IMR-90 (cell line): ENCODE data around the gene RANBP3. TPM values are rescaled to one million over a fixed set of nuclear protein-coding genes. Genes with fewer than 3 reads are reported as not detected.

Experiments used
- ATAC-seq: fragments of 200-7000 bp; cut with Tn5 transposase; 2 replicates; pipeline ENCODE4 v1.9.1; 2020; ENCODE audit warnings: low read depth, mild to moderate bottlenecking, moderate library complexity
- BruUV-seq: library from RNA; stranded (reverse); fragments of 400-500 nt; replicated peaks from 2 replicates; lab custom pipeline; 2021; lab: Mats Ljungman, UMichigan
- CTCF ChIA-PET: fragments of 300-600 bp; formaldehyde crosslinking; extraction: SDS; loops from one replicate; lab custom pipeline; 2021; ENCODE audit warnings: antibody characterized with exemption; lab: Yijun Ruan, JAX
- POLR2A ChIA-PET: fragments of 300-600 bp; sonication (Branson Sonifier 250); formaldehyde crosslinking; loops from one replicate; lab custom pipeline; 2022; ENCODE audit warnings: antibody characterized with exemption; ENCODE audit not compliant: unreplicated experiment; lab: Charles Lee
- DNase-seq: peaks from one replicate; pipeline ENCODE4 v3.0.0; 2013
- H2AFZ ChIP-seq: replicated peaks from 2 replicates; pipeline ENCODE3; 2013; ENCODE audit warnings: low read length, mild to moderate bottlenecking; ENCODE audit not compliant: poor library complexity
- H2AK5ac ChIP-seq: 2 replicates; pipeline ENCODE4 v1.6.1; 2013; ENCODE audit warnings: low read depth, low read length, inconsistent platforms
- H2AK9ac ChIP-seq: replicated peaks from 2 replicates; pipeline ENCODE3; 2013; ENCODE audit warnings: mild to moderate bottlenecking, low read depth, low read length, moderate library complexity; ENCODE audit not compliant: poor library complexity
- H2BK120ac ChIP-seq: 2 replicates; pipeline ENCODE4 v1.6.1; 2013; ENCODE audit warnings: low read depth, low read length, inconsistent platforms
- H2BK15ac ChIP-seq: 3 replicates; pipeline ENCODE4 v1.6.1; 2013; ENCODE audit warnings: low read depth, low read length, inconsistent platforms
- H2BK20ac ChIP-seq: 2 replicates; pipeline ENCODE4 v1.6.1; 2013; ENCODE audit warnings: low read depth, mild to moderate bottlenecking, inconsistent platforms, low read length, moderate library complexity
- H2BK5ac ChIP-seq: 2 replicates; pipeline ENCODE4 v1.6.1; 2013; ENCODE audit warnings: mild to moderate bottlenecking, low read depth, low read length, inconsistent platforms; ENCODE audit not compliant: poor library complexity, severe bottlenecking
- H3K14ac ChIP-seq: replicated peaks from 2 replicates; pipeline ENCODE4 v1.6.1; 2013; ENCODE audit warnings: low read depth, low read length, inconsistent platforms
- H3K18ac ChIP-seq: 2 replicates; pipeline ENCODE4 v1.6.1; 2013; ENCODE audit warnings: low read depth, low read length, control low read depth
- H3K23ac ChIP-seq: 2 replicates; pipeline ENCODE4 v1.6.1; 2013; ENCODE audit warnings: low read depth, low read length, inconsistent platforms
- H3K27ac ChIP-seq: 2 replicates; pipeline ENCODE4 v1.5.1; 2013; ENCODE audit warnings: mild to moderate bottlenecking, control low read depth, low read length; ENCODE audit not compliant: insufficient read depth
- H3K27me3 ChIP-seq: 2 replicates; pipeline ENCODE4 v1.6.1; 2013; ENCODE audit warnings: low read length; ENCODE audit not compliant: control insufficient read depth, insufficient read depth
- H3K36me3 ChIP-seq: 2 replicates; pipeline ENCODE4 v1.6.1; 2013; ENCODE audit warnings: low read length, mixed read lengths; ENCODE audit not compliant: control insufficient read depth, insufficient read depth
- H3K4ac ChIP-seq: 2 replicates; pipeline ENCODE4 v1.6.1; 2013; ENCODE audit warnings: low read depth, low read length, inconsistent platforms
- H3K4me1 ChIP-seq: 2 replicates; pipeline ENCODE4 v1.6.1; 2013; ENCODE audit warnings: low read length, mixed read lengths; ENCODE audit not compliant: control insufficient read depth, insufficient read depth
- H3K4me2 ChIP-seq: 2 replicates; pipeline ENCODE4 v1.6.1; 2013; ENCODE audit warnings: low read depth, mild to moderate bottlenecking, control low read depth, low read length, moderate library complexity
- H3K4me3 ChIP-seq: 2 replicates; pipeline ENCODE4 v1.5.1; 2013; ENCODE audit warnings: low read depth, mild to moderate bottlenecking, control low read depth, low read length, moderate library complexity; ENCODE audit not compliant: insufficient read depth
- H3K56ac ChIP-seq: 2 replicates; pipeline ENCODE4 v1.6.1; 2013; ENCODE audit warnings: low read length, inconsistent platforms; ENCODE audit not compliant: insufficient read depth; ENCODE audit errors: extremely low read depth
- H3K79me1 ChIP-seq, 2 experiments: 2 replicates each; pipeline ENCODE4 v1.6.1; 2013; ENCODE audit warnings: low read length in 2 of 2, inconsistent platforms in 1 of 2, low read depth in 1 of 2
- H3K9ac ChIP-seq: 2 replicates; pipeline ENCODE4 v1.6.1; 2013; ENCODE audit warnings: low read depth, low read length, control low read depth
- H3K9me1 ChIP-seq: 2 replicates; pipeline ENCODE4 v1.6.1; 2013; ENCODE audit warnings: low read length, inconsistent platforms; ENCODE audit not compliant: insufficient read depth
- H3K9me3 ChIP-seq: 2 replicates; pipeline ENCODE4 v1.6.1; 2013; ENCODE audit warnings: low read length; ENCODE audit not compliant: control insufficient read depth, insufficient read depth
- H4K20me1 ChIP-seq: 2 replicates; pipeline ENCODE4 v1.6.1; 2013; ENCODE audit warnings: low read length, inconsistent platforms; ENCODE audit not compliant: insufficient read depth
- H4K5ac ChIP-seq: 2 replicates; pipeline ENCODE4 v1.6.1; 2013; ENCODE audit warnings: mild to moderate bottlenecking, low read depth, low read length, control low read depth
- H4K8ac ChIP-seq, 2 experiments: 2 replicates each; pipeline ENCODE4 v1.6.1; 2013; ENCODE audit warnings: low read depth in 2 of 2, low read length in 2 of 2, control low read depth in 1 of 2, inconsistent platforms in 1 of 2
- H4K91ac ChIP-seq: 2 replicates; pipeline ENCODE4 v1.6.1; 2013; ENCODE audit warnings: low read depth, low read length, inconsistent platforms; ENCODE audit not compliant: insufficient read depth
- BHLHE40 ChIP-seq: fragments of 150-350 bp; IDR thresholded peaks from 2 replicates; pipeline ENCODE4 v1.6.1; 2016; ENCODE audit warnings: mild to moderate bottlenecking, low read depth, low read length
- CEBPB ChIP-seq: IDR thresholded peaks from 2 replicates; pipeline ENCODE4 v1.6.1; 2012; ENCODE audit warnings: low read depth, low read length, improper control_type of control experiment
- CHD1 ChIP-seq: IDR thresholded peaks from 2 replicates; pipeline ENCODE4 v1.6.1; 2012; ENCODE audit warnings: low read depth, low read length, improper control_type of control experiment
- FOS ChIP-seq: fragments of 150-350 bp; IDR thresholded peaks from 2 replicates; pipeline ENCODE4 v1.6.1; 2016; ENCODE audit warnings: low read depth, low read length
- MAFK ChIP-seq: IDR thresholded peaks from 2 replicates; pipeline ENCODE4 v1.6.1; 2012; ENCODE audit warnings: low read depth, low read length, improper control_type of control experiment
- MAZ ChIP-seq: IDR thresholded peaks from 2 replicates; pipeline ENCODE4 v1.6.1; 2012; ENCODE audit warnings: low read depth, mild to moderate bottlenecking, low read length, improper control_type of control experiment, moderate library complexity, borderline replicate concordance
- MXI1 ChIP-seq: IDR thresholded peaks from 2 replicates; pipeline ENCODE4 v1.6.1; 2012; ENCODE audit warnings: low read depth, mild to moderate bottlenecking, low read length, moderate library complexity, borderline replicate concordance
- NFE2L2 ChIP-seq: fragments of 150-350 bp; IDR thresholded peaks from 2 replicates; pipeline ENCODE4 v1.6.1; 2016; ENCODE audit warnings: low read depth, mild to moderate bottlenecking, low read length
- POLR2A ChIP-seq: IDR thresholded peaks from 2 replicates; pipeline ENCODE4 v1.6.1; 2012; ENCODE audit warnings: mild to moderate bottlenecking, low read depth, low read length
- RAD21 ChIP-seq: IDR thresholded peaks from 2 replicates; pipeline ENCODE4 v1.6.1; 2012; ENCODE audit warnings: low read length, improper control_type of control experiment
- RCOR1 ChIP-seq: IDR thresholded peaks from 2 replicates; pipeline ENCODE4 v1.6.1; 2012; ENCODE audit warnings: mild to moderate bottlenecking, low read length, improper control_type of control experiment; ENCODE audit not compliant: insufficient replicate concordance
- RFX5 ChIP-seq: IDR thresholded peaks from 2 replicates; pipeline ENCODE4 v1.8.0; 2012; ENCODE audit warnings: low read depth, mild to moderate bottlenecking, low read length, moderate library complexity
- SMC3 ChIP-seq: fragments of 150-350 bp; IDR thresholded peaks from 2 replicates; pipeline ENCODE4 v1.6.1; 2016; ENCODE audit warnings: low read depth, mild to moderate bottlenecking, antibody characterized with exemption, low read length, moderate library complexity
- WGBS, 2 experiments: methylation state at CpG; one replicate each; pipeline versions ENCODE4 v1.1.5 to v1.1.7; 2013; ENCODE audit warnings: missing lambda C conversion rate in 2 of 2; ENCODE audit not compliant: insufficient read length in 1 of 2; ENCODE audit errors: extremely low coverage in 2 of 2; 5-methylcytosine and 5-hydroxymethylcytosine counted together
- dilution Hi-C: fragments of 300-500 bp; cut with HindIII; formaldehyde crosslinking; loops from one replicate; pipeline ENCODE4 v1.14.3; 2018; ENCODE audit warnings: low sequenced_read_pairs; ENCODE audit not compliant: unreplicated experiment
- in situ Hi-C: fragments of 300-500 bp; cut with MboI; formaldehyde crosslinking; loops from 3 replicates; pipeline ENCODE4 v1.14.3; 2019; ENCODE audit warnings: low sequenced_read_pairs, inconsistent platforms, mixed read lengths
- intact Hi-C: fragments of 100-400 bp; cut with micrococcal nuclease; formaldehyde crosslinking; loops from 2 replicates; pipeline ENCODE4 v1.10.0; 2022
- polyA plus RNA-seq, 3 experiments: library from polyadenylated mRNA; depleted of rRNA; stranded (reverse); fragments of >200 nt; gene quantifications; 2 replicates each; pipeline ENCODE4 v1.2.3, GENCODE V29; 2012; ENCODE audit warnings: low replicate concordance in 1 of 3
- total RNA-seq: library from RNA; depleted of rRNA; stranded (reverse); fragments of >200 nt; gene quantifications from 2 replicates; pipeline ENCODE4 v1.2.3, GENCODE V29; 2012
- TF ChIP-seq, protein P1 (sequence below): fragments of 150-350 bp; IDR thresholded peaks from 2 replicates; pipeline ENCODE4 v1.6.1; 2016; ENCODE audit warnings: low read depth, mild to moderate bottlenecking, low read length, moderate library complexity, borderline replicate concordance
- TF ChIP-seq, protein P2 (sequence below): conservative IDR thresholded peaks from 2 replicates; pipeline ENCODE4 v1.5.1; 2012; ENCODE audit warnings: mild to moderate bottlenecking, low read depth, low read length, improper control_type of control experiment
- TF ChIP-seq, protein P3 (sequence below): fragments of 150-350 bp; IDR thresholded peaks from 2 replicates; pipeline ENCODE4 v1.6.1; 2017; ENCODE audit warnings: mild to moderate bottlenecking, antibody characterized with exemption, low read length, low read depth

The RANBP3 gene
- total and polyA plus RNA-seq, 2 of the 4 experiments (the other 2 are of a cell fraction) = 42.5 to 111 TPM

DNA sequence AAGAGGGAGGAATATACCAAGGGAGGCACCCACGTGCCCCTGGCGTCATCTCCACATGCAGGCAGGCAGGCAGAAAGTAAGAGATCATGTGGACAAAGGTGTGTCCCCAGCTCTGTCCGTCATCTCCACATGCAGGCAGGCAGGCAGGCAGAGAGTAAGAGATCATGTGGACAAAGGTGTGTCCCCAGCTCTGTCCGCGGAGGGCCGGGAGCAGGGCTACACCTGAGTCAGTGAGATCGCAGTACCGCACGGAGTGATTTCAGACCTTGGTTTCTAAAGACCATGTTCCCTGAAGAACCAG is 41.7 kb downstream of the RANBP3 start:
- TF ChIP-seq, protein P1, sequence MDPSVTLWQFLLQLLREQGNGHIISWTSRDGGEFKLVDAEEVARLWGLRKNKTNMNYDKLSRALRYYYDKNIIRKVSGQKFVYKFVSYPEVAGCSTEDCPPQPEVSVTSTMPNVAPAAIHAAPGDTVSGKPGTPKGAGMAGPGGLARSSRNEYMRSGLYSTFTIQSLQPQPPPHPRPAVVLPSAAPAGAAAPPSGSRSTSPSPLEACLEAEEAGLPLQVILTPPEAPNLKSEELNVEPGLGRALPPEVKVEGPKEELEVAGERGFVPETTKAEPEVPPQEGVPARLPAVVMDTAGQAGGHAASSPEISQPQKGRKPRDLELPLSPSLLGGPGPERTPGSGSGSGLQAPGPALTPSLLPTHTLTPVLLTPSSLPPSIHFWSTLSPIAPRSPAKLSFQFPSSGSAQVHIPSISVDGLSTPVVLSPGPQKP = no peak
- TF ChIP-seq CHD1 (no peak), RAD21 (no peak), MAZ (no peak), POLR2A (no peak), RCOR1 (no peak), MAFK (no peak), RFX5 (no peak), BHLHE40 (no peak), SMC3 (no peak), NFE2L2 (no peak), CEBPB (no peak), FOS (no peak), MXI1 (no peak)
- TF ChIP-seq, protein P2, sequence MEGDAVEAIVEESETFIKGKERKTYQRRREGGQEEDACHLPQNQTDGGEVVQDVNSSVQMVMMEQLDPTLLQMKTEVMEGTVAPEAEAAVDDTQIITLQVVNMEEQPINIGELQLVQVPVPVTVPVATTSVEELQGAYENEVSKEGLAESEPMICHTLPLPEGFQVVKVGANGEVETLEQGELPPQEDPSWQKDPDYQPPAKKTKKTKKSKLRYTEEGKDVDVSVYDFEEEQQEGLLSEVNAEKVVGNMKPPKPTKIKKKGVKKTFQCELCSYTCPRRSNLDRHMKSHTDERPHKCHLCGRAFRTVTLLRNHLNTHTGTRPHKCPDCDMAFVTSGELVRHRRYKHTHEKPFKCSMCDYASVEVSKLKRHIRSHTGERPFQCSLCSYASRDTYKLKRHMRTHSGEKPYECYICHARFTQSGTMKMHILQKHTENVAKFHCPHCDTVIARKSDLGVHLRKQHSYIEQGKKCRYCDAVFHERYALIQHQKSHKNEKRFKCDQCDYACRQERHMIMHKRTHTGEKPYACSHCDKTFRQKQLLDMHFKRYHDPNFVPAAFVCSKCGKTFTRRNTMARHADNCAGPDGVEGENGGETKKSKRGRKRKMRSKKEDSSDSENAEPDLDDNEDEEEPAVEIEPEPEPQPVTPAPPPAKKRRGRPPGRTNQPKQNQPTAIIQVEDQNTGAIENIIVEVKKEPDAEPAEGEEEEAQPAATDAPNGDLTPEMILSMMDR = no peak
- TF ChIP-seq, protein P3, sequence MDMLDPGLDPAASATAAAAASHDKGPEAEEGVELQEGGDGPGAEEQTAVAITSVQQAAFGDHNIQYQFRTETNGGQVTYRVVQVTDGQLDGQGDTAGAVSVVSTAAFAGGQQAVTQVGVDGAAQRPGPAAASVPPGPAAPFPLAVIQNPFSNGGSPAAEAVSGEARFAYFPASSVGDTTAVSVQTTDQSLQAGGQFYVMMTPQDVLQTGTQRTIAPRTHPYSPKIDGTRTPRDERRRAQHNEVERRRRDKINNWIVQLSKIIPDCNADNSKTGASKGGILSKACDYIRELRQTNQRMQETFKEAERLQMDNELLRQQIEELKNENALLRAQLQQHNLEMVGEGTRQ = no peak
- Histone ChIP-seq H4K5ac (peak overlapping the region; percentile 49; the same call in 1 of the 2 replicates), H2AFZ (peak overlapping the region; percentile 1), H2BK120ac (peak overlapping the region; percentile 84), H2AK9ac (peak overlapping the region; percentile 79), H4K20me1 (peaks cover 34% of the 10 kb centered on the region), H3K9ac (peak overlapping the region; percentile 66), H3K4me3 (no peak overlapping the region), H3K23ac (peak overlapping the region; percentile 92), H3K4me2 (no peak overlapping the region), H3K4me1 (peaks cover 32% of the 10 kb centered on the region), H2BK15ac (peak overlapping the region; percentile 82; the same call in 2 of the 3 replicates), H3K4ac (peak overlapping the region; percentile 89), H3K18ac (peak overlapping the region; percentile 64), H3K36me3 (peaks cover 47% of the 10 kb centered on the region), H3K56ac (no peak overlapping the region), H3K27ac (peak overlapping the region; percentile 97), H2BK5ac (peak overlapping the region; percentile 74), H2BK20ac (peak overlapping the region; percentile 58; the same call in 1 of the 2 replicates), H3K9me3 (no peaks in the 10 kb centered on the region), H3K9me1 (peaks cover 41% of the 10 kb centered on the region), H4K8ac (peak overlapping the region; percentile 74 to 77; a peak in 3 of 4 replicates), H2AK5ac (peak overlapping the region; percentile 92), H4K91ac (peak overlapping the region; percentile 87), H3K14ac (peak overlapping the region; percentile 44), H3K27me3 (no peaks in the 10 kb centered on the region), H3K79me1 (peaks cover 40 to 82% of the 10 kb centered on the region in 2 experiments; a peak in 3 of 4 replicates)
- POLR2A ChIA-PET = no interaction called here
- ATAC-seq (no peak), DNase-seq (no peak)
- CTCF ChIA-PET = interaction anchor here (2.2 kb wide), 1 partner anchor 32 kb away, joined by 11 read pairs; no protein-coding TSS in a partner anchor
- in situ Hi-C loops = no loop called here
- no TSS peak for BruUV-seq
- 100% methylated on average over 1 of the region's 9 CpGs; no CpG with 5 or more reads in 1 of the 2 experiments for WGBS, 2 experiments
- intact Hi-C loops = no loop called here
- dilution Hi-C loops = no loop called here
